ENCODE measurements around the gene KRTAP10-1.

Gene KRTAP10-1

DNA sequence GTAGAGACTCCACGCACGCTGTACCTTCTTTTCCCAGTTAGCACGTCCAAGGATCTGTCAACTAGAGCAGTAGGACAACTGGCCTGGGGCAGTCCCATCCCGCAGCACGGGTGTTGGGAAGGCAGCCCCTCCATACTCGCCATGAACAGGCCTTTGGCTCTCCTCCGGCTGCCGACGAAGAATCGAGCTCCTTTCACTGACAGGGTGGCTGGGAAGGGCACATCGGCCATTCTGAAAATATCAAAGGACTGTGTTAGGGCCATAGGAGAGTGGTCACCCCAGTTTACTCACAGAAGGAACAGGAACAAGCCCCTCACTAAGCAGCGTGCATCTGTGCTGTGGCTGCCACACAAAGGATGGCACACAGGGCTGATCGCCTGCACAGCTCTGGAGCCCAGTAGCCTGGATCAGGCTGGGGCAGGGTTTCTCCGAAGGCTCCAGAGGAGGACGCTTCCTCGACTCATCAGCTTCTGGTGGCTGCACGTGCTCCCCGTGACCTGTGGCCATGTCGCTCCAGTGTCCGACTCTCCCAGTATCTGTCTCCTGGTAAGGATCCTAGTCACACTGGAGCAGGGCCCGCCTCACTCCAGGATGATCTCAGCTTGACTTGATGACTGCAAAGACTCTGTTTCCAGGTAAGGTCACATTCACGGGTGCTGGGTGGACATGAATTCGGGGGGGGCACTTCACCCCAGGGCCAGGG, 8.9 kb downstream of the KRTAP10-1 start:
- 94% methylated on average over 23 of the region's 23 CpGs for WGBS (ENCODE audit: insufficient coverage)
- Histone ChIP-seq H3K27ac (ENCODE audit: insufficient read depth in 1 of 2, low read depth in 1 of 2, low read length in 2 of 2, poor library complexity in 1 of 2, severe bottlenecking in 2 of 2) (no peak overlapping the region), H3K4me1 (ENCODE audit: control extremely low read depth in 1 of 4, control insufficient read depth in 4 of 4, insufficient read depth in 4 of 4, low read length in 3 of 4) (no peaks in the 10 kb centered on the region), H3K9me3 (ENCODE audit: control extremely low read depth in 1 of 5, control insufficient read depth in 4 of 5, insufficient read depth in 2 of 5, low read depth in 1 of 5, low read length in 4 of 5) (no peaks in the 10 kb centered on the region), H3K4me3 (ENCODE audit: control insufficient read depth in 1 of 7, extremely low read depth in 1 of 7, insufficient read depth in 4 of 7, low read depth in 2 of 7, low read length in 6 of 7) (no peak overlapping the region), H3K27me3 (replicated peaks in 2 of 5; ENCODE audit: control insufficient read depth in 4 of 5, insufficient read depth in 5 of 5, low read length in 4 of 5) (peaks cover 0 to 5% (median 0%) of the 10 kb centered on the region in 5 experiments), H3K36me3 (ENCODE audit: control insufficient read depth in 4 of 4, insufficient read depth in 4 of 4, low read length in 3 of 4) (no peaks in the 10 kb centered on the region)
- CTCF ChIA-PET: no interaction called here
- POLR2A ChIA-PET: no interaction called here
- no peak for DNase-seq

DNA sequence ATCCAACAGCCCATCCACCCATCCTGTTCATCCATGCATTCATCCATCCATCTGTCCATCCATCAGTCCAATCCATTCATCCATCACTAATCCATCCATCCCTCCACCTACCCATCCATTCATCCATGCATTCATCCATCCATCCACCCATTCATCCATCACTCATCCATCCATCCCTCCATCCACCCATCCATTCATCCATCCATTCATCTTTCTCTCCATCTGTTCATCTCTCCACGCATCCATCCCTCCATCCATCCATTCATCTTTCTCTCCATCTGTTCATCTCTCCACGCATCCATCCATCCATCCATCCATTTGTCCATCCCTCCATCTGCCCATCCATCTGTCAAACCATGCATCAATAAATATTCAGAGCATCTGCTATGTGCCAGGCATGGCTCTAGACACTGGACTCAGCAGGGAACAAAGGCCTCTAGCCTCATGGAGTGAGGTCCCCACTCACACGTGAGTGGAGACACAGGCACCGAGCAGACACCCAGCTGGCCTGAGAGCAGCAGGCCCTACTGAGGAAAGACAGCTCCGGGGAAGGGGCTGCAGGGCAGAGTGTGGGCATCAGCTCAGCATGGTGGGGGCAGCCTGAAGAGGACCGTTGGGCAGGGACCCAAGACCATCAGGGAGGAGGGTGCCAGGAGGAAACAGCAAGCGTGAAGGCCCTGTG, 9.6 kb downstream of the KRTAP10-1 start:
- Histone ChIP-seq H3K4me3 (ENCODE audit: control insufficient read depth in 1 of 7, extremely low read depth in 1 of 7, insufficient read depth in 4 of 7, low read depth in 2 of 7, low read length in 6 of 7) (no peak overlapping the region), H3K4me1 (ENCODE audit: control extremely low read depth in 1 of 4, control insufficient read depth in 4 of 4, insufficient read depth in 4 of 4, low read length in 3 of 4) (no peaks in the 10 kb centered on the region), H3K36me3 (ENCODE audit: control insufficient read depth in 4 of 4, insufficient read depth in 4 of 4, low read length in 3 of 4) (no peaks in the 10 kb centered on the region), H3K9me3 (ENCODE audit: control extremely low read depth in 1 of 5, control insufficient read depth in 4 of 5, insufficient read depth in 2 of 5, low read depth in 1 of 5, low read length in 4 of 5) (no peaks in the 10 kb centered on the region), H3K27me3 (replicated peaks in 2 of 5; ENCODE audit: control insufficient read depth in 4 of 5, insufficient read depth in 5 of 5, low read length in 4 of 5) (peaks cover 0 to 1% (median 0%) of the 10 kb centered on the region in 5 experiments), H3K27ac (ENCODE audit: insufficient read depth in 1 of 2, low read depth in 1 of 2, low read length in 2 of 2, poor library complexity in 1 of 2, severe bottlenecking in 2 of 2) (no peak overlapping the region)
- no peak for DNase-seq
- ChIA-PET POLR2A (no interaction called here), CTCF (no interaction called here)
- 95% methylated on average over 7 of the region's 7 CpGs for WGBS (ENCODE audit: insufficient coverage)

GRCh38 chr21:44529503-44530125, 10.4 kb downstream of the KRTAP10-1 start:
- Histone ChIP-seq H3K4me1 (ENCODE audit: control extremely low read depth in 1 of 4, control insufficient read depth in 4 of 4, insufficient read depth in 4 of 4, low read length in 3 of 4) (no peaks in the 10 kb centered on the region), H3K27me3 (replicated peaks in 2 of 5; ENCODE audit: control insufficient read depth in 4 of 5, insufficient read depth in 5 of 5, low read length in 4 of 5) (peaks cover 0 to 1% (median 0%) of the 10 kb centered on the region in 5 experiments), H3K4me3 (ENCODE audit: control insufficient read depth in 1 of 7, extremely low read depth in 1 of 7, insufficient read depth in 4 of 7, low read depth in 2 of 7, low read length in 6 of 7) (no peak overlapping the region), H3K9me3 (ENCODE audit: control extremely low read depth in 1 of 5, control insufficient read depth in 4 of 5, insufficient read depth in 2 of 5, low read depth in 1 of 5, low read length in 4 of 5) (peaks cover 0 to 3% (median 0%) of the 10 kb centered on the region in 5 experiments), H3K36me3 (ENCODE audit: control insufficient read depth in 4 of 4, insufficient read depth in 4 of 4, low read length in 3 of 4) (no peaks in the 10 kb centered on the region), H3K27ac (ENCODE audit: insufficient read depth in 1 of 2, low read depth in 1 of 2, low read length in 2 of 2, poor library complexity in 1 of 2, severe bottlenecking in 2 of 2) (no peak overlapping the region)
- 88% methylated on average over 23 of the region's 23 CpGs for WGBS (ENCODE audit: insufficient coverage)
- no peak for DNase-seq
- ChIA-PET CTCF (no interaction called here), POLR2A (no interaction called here)

GRCh38 chr21:44529011-44529421, 11.0 kb downstream of the KRTAP10-1 start:
- peaks cover 0 to 2% (median 0%) of the 10 kb centered on the region in 5 experiments for H3K27me3 ChIP-seq (replicated peaks in 2 of 5; ENCODE audit: control insufficient read depth in 4 of 5, insufficient read depth in 5 of 5, low read length in 4 of 5)
- ChIA-PET POLR2A (no interaction called here), CTCF (no interaction called here)
- H3K4me3 ChIP-seq (ENCODE audit: control insufficient read depth in 1 of 7, extremely low read depth in 1 of 7, insufficient read depth in 4 of 7, low read depth in 2 of 7, low read length in 6 of 7): no peak overlapping the region
- WGBS (ENCODE audit: insufficient coverage): 96% methylated on average over 10 of the region's 17 CpGs
- no peaks in the 10 kb centered on the region for H3K4me1 ChIP-seq (ENCODE audit: control extremely low read depth in 1 of 4, control insufficient read depth in 4 of 4, insufficient read depth in 4 of 4, low read length in 3 of 4)
- DNase-seq: no peak
- peaks cover 0 to 8% (median 0%) of the 10 kb centered on the region in 5 experiments for H3K9me3 ChIP-seq (ENCODE audit: control extremely low read depth in 1 of 5, control insufficient read depth in 4 of 5, insufficient read depth in 2 of 5, low read depth in 1 of 5, low read length in 4 of 5)
- no peak overlapping the region for H3K27ac ChIP-seq (ENCODE audit: insufficient read depth in 1 of 2, low read depth in 1 of 2, low read length in 2 of 2, poor library complexity in 1 of 2, severe bottlenecking in 2 of 2)
- H3K36me3 ChIP-seq (ENCODE audit: control insufficient read depth in 4 of 4, insufficient read depth in 4 of 4, low read length in 3 of 4): no peaks in the 10 kb centered on the region

- DNase-seq: no peak
- WGBS (ENCODE audit: insufficient coverage): 88% methylated on average over 10 of the region's 10 CpGs
- Histone ChIP-seq H3K4me3 (ENCODE audit: control insufficient read depth in 1 of 7, extremely low read depth in 1 of 7, insufficient read depth in 4 of 7, low read depth in 2 of 7, low read length in 6 of 7) (no peak overlapping the region), H3K27ac (ENCODE audit: insufficient read depth in 1 of 2, low read depth in 1 of 2, low read length in 2 of 2, poor library complexity in 1 of 2, severe bottlenecking in 2 of 2) (no peak overlapping the region), H3K9me3 (ENCODE audit: control extremely low read depth in 1 of 5, control insufficient read depth in 4 of 5, insufficient read depth in 2 of 5, low read depth in 1 of 5, low read length in 4 of 5) (peaks cover 0 to 12% (median 0%) of the 10 kb centered on the region in 5 experiments), H3K27me3 (replicated peaks in 2 of 5; ENCODE audit: control insufficient read depth in 4 of 5, insufficient read depth in 5 of 5, low read length in 4 of 5) (peaks cover 0 to 2% (median 0%) of the 10 kb centered on the region in 5 experiments), H3K4me1 (ENCODE audit: control extremely low read depth in 1 of 4, control insufficient read depth in 4 of 4, insufficient read depth in 4 of 4, low read length in 3 of 4) (no peaks in the 10 kb centered on the region), H3K36me3 (ENCODE audit: control insufficient read depth in 4 of 4, insufficient read depth in 4 of 4, low read length in 3 of 4) (no peaks in the 10 kb centered on the region)
- ChIA-PET CTCF (no interaction called here), POLR2A (no interaction called here)
Measured at GRCh38 chr21:44528634-44528995, 11.4 kb downstream of the KRTAP10-1 start.

DNA sequence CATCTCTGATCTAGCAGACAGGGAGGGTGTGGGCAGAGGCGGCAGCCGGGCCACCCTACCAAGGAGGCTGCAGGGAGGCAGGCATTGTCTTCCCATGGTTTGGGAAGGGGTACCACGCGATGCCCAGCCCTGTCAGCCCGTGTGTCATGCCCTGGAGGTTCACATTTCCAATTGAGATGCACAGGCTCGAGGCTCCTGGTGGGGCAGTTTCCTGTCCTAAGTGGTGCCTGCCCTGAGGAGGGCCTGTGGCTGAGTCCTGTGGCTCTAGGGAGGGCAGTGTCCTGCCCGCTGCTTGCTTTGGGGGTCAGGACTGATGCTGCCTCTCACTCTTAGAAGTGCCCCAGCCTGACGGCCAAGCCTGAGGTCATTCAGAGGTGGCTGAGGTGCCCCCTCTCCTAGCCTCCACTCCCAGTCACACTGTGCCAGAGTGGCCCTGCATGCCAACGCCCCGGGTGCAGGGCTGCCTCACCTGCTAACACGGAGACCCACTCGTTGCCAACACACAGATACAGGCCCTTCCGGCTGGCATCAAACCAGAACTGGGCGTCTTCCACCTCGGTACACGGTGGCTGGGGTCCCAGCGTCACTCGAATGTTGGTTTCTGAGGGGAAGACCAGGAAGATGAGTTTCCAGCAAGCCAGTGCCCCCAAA, 11.9 kb downstream of the KRTAP10-1 start:
- CTCF ChIA-PET: no interaction called here
- peaks cover 0 to 15% (median 0%) of the 10 kb centered on the region in 5 experiments for H3K9me3 ChIP-seq (ENCODE audit: control extremely low read depth in 1 of 5, control insufficient read depth in 4 of 5, insufficient read depth in 2 of 5, low read depth in 1 of 5, low read length in 4 of 5)

More for the DNA sequence above, 11.9 kb downstream of the KRTAP10-1 start:
- Histone ChIP-seq H3K27ac (ENCODE audit: insufficient read depth in 1 of 2, low read depth in 1 of 2, low read length in 2 of 2, poor library complexity in 1 of 2, severe bottlenecking in 2 of 2) (no peak overlapping the region), H3K4me3 (ENCODE audit: control insufficient read depth in 1 of 7, extremely low read depth in 1 of 7, insufficient read depth in 4 of 7, low read depth in 2 of 7, low read length in 6 of 7) (no peak overlapping the region), H3K27me3 (replicated peaks in 2 of 5; ENCODE audit: control insufficient read depth in 4 of 5, insufficient read depth in 5 of 5, low read length in 4 of 5) (peaks cover 0 to 2% (median 0%) of the 10 kb centered on the region in 5 experiments), H3K36me3 (ENCODE audit: control insufficient read depth in 4 of 4, insufficient read depth in 4 of 4, low read length in 3 of 4) (no peaks in the 10 kb centered on the region), H3K4me1 (ENCODE audit: control extremely low read depth in 1 of 4, control insufficient read depth in 4 of 4, insufficient read depth in 4 of 4, low read length in 3 of 4) (no peaks in the 10 kb centered on the region)
- POLR2A ChIA-PET: no interaction called here
- WGBS (ENCODE audit: insufficient coverage): 93% methylated on average over 16 of the region's 18 CpGs
- DNase-seq: no peak
